ENCODE measurements around the gene ACSL1. TPM values are rescaled to one million over a fixed set of nuclear protein-coding genes. Genes with fewer than 3 reads are reported as not detected.
"Not testable (repeated sequence)": the region's sequence is repeated elsewhere in the genome, so short reads cannot be mapped to it uniquely, and the experiment has no call there.

Gene ACSL1
- total RNA-seq, 1 donor from 2014 or later, result 43.2 TPM

DNA sequence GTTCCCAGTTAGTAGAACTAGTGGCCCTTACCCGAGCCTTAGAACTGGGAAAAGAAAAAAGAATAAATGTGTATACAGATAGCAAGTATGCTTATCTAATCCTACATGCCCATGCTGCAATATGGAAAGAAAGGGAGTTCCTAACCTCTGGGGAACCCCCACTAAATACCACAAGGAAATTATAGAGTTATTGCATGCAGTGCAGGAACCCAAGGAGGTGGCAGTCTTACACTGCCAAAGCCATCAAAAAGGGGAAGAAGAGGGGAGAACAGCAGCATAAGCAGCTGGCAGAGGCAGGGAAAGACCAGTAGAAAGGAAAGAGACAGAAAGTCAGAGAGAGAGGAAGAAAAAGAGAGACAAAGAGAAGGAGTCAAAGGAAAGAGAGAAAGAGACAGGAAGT is 86.2 kb downstream of the ACSL1 start:
- FAIRE-seq; DNase-seq (ENCODE audit: low spot score in 2 of 2): not testable (repeated sequence)

DNA sequence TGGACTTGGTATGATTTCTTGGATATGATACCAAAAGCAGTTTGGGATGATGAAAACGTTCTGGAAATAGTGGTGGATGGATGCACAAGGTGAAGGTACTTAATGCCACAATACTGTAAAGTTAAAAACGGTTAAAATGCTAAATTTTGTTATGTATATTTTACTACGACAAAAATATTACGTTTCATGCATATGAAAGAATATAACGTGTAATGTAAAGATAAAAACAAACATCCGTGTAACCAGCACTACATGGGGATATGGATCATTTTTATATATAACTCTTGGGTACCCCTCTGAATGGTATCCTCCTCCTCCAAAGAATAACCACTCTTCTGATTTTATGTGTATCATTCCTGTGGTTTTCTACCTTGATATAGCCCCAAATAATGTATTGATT is 91.0 kb downstream of the ACSL1 start:
- DNase-seq (ENCODE audit: low spot score in 2 of 2) (no peak), FAIRE-seq (no peak)

- DNase-seq (ENCODE audit: low spot score in 2 of 2), result peak; percentile 95 to 97
- no peak for FAIRE-seq
Measured at GRCh38 chr4:184733654-184734524, 91.9 kb downstream of the ACSL1 start, which contains the start of gene CENPU. CENPU (minus strand) TSS chr4:184734096; CDS start chr4:184734062, 34 bp downstream.

DNA sequence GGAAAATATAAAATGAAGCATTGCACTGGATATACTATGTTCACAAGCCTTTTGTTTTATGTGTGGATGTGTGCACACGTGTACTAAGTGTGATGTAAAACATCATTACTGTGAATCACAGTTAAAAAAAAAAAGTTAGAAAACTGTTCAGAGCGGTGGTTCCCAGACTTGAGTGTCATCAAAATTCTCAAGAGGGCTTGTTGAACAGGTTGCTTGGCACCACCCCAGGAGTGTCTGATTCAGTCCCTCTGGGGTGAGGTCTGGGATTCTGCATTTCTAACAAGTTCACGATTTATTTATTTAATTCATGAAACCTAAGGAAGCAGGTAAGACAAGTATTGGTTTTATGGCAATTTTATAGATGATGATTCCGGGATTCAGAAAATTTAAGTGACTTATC is 93.6 kb downstream of the ACSL1 start:
- FAIRE-seq (no peak), DNase-seq (ENCODE audit: low spot score in 2 of 2) (no peak)

GRCh38 chr4:184731056-184731455 is 94.7 kb downstream of the ACSL1 start:
- FAIRE-seq (no peak), DNase-seq (ENCODE audit: low spot score in 2 of 2) (no peak)

GRCh38 chr4:184729946-184730345 is 95.8 kb downstream of the ACSL1 start:
- DNase-seq (ENCODE audit: low spot score in 2 of 2), result no peak
- no peak for FAIRE-seq

DNA sequence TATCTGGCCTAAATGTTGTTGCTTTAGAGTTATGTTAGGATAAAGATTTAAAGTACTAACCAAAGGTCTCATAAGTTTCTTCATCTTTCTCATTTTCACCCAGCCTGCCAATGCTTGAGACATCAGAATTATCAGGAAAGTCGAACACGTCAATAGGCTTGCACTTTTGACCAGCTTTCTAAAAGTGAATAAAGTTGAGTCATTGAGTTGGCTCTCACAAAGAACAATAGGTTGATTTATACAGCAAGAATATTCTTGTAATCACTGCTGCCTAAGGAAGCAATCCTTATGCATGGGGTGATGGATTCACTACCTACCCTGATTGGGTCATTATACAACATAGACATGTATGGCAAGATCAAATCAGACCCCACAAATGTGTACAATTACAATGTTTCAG is 96.9 kb downstream of the ACSL1 start:
- no peak for FAIRE-seq
- no peak for DNase-seq (ENCODE audit: low spot score in 2 of 2)

DNA sequence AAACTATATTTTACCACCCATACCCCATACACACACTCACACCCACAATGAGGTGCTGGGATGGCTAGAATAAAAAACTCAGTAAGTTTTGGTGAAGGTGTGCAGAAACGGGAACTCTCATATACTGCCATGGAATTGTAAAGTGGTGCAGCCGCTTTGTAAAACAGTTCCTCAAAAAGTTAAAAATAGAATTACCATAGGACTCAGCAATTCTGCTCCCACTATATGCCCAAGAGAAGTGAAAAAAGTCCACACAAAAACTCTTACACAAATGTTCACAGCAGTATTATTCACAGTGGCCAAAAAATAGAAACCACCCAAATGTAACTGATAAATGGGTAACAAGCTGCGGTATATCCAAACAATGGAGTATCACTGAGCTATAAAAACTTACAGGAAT is 98.3 kb downstream of the ACSL1 start:
- no peak for FAIRE-seq
- no peak for DNase-seq (ENCODE audit: low spot score in 2 of 2)

DNA sequence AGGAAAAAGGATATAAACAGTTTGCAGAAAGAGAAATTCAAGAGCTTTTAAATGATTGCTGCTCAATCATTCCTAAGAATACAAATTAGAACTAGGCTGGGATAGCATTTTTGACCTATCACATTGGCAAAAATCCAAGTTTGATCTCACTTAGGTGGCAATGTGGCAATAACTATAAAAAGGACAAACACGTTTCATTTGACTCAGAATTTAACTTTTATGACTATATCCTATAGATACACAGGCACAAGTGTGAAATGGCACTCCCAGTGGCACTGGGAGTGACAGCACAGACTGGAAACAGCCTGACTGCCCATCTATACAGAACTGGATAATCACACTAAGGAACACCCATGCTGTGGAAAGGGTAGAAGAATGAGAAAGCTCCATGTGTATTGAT is 103.0 kb downstream of the ACSL1 start:
- FAIRE-seq, result no peak
- no peak for DNase-seq (ENCODE audit: low spot score in 2 of 2)

- FAIRE-seq (no peak), DNase-seq (ENCODE audit: low spot score in 2 of 2) (no peak)
Measured at GRCh38 chr4:184721254-184721653, 104.5 kb downstream of the ACSL1 start.

- no peak for DNase-seq (ENCODE audit: low spot score in 2 of 2)
- no peak for FAIRE-seq
Measured at GRCh38 chr4:184719407-184719806, 106.4 kb downstream of the ACSL1 start.

GRCh38 chr4:184715526-184715925 is 110.2 kb downstream of the ACSL1 start:
- FAIRE-seq (no peak), DNase-seq (ENCODE audit: low spot score in 2 of 2) (no peak)

DNA sequence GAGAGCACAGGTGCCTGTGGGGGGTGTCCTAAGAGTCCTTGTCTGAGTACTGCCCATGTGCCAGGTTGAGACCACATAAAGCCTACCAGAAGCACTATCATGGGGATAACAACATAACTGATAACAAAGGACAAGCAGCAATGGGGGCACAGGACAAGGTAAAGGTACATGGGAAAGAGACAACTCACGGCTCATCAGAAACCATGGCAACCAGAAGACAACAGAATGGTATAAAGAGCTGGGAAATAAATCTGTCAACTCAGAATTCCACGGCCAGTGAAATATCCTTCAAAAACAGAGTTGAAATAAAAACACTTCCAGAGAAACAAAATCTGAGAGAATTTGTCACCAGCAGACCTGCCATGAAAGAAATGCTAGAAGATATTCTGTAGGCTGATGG is 111.9 kb downstream of the ACSL1 start:
- FAIRE-seq (no peak), DNase-seq (ENCODE audit: low spot score in 2 of 2) (no peak)

DNA sequence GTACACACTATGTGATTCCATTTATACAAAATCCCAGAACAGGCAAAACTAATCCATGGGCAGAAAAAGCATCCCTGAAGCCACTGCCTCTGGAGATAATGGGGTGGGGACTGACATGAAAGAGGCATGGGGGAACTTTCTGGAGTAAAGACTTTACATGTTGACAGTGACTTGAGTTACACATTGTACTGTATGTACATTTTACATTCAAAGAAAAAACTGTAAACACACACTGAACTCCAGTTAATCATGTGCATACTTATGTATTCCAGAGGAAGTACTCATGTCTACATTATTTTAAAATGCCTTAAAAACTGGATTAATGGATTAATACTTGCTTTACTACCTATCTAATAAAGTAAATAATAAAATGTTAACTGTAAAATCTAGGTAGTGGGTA is 113.4 kb downstream of the ACSL1 start:
- FAIRE-seq (no peak), DNase-seq (ENCODE audit: low spot score in 2 of 2) (no peak)

DNA sequence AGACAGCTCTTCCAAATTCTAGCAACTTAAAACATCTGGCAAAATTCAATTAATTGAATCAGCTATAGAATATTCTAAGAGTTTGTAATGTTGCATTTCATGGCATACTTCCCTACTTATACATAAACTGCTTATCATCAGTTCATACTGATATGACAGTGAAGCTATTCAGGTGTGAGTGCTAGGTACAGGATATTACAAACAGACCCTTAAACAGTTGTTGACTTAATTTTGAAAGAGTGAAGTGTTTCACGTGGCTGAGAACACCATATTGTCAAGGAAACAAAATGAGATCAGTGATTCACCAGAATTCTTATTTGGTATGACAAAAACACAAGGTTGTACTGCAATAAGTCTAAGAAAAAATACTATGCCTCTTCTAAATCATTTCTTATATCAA is 119.3 kb downstream of the ACSL1 start:
- DNase-seq (ENCODE audit: low spot score in 2 of 2) (no peak), FAIRE-seq (no peak)

DNA sequence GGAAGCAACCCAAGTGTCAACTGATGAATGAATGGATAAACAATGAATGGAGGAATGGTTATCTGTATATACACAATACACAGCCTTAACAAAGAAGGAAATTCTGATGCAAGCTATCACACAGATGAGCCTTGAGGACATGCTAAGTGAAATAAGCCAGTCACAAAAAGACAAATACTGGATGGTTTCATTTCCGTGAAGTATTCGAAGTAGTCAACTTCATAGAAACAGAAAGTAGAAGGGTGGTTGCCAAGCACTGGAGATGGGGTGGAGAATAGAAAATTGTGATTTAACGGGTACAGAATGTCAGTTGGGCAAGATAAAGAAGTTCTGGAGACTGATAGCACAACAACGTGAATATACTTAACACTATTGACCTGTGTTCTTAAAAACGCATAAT is 120.1 kb downstream of the ACSL1 start:
- DNase-seq (ENCODE audit: low spot score in 2 of 2), result no peak
- FAIRE-seq, result no peak

Small RNA genes within 50 kb of the gene (small RNA-seq; reads per million reads assigned to genes)
- gene MIR3945, result not detected

Other genes with a start within 250 kb of the ACSL1 start
- gene CASP3, start 176.5 kb downstream of the ACSL1 start, total RNA-seq, result 72.6 TPM
- gene PRIMPOL, start 176.2 kb downstream of the ACSL1 start, total RNA-seq, result 49.3 TPM
- gene CENPU, start 91.9 kb downstream of the ACSL1 start, total RNA-seq, result 6.1 TPM
- not detected for gene HELT, start 192.5 kb upstream of the ACSL1 start, total RNA-seq

Data from frontal cortex (tissue), 4 donors.